Neutrophil (primary cell): ENCODE measurements around the gene EYA2.
"Not testable (repeated sequence)": the region's sequence is repeated elsewhere in the genome, so short reads cannot be mapped to it uniquely, and the experiment has no call there.

ENCODE experiments used
- H3K27ac ChIP-seq: fragments of 200-600 bp; sonication (generic); 2 replicates; pipeline ENCODE4 v1.5.1; 2016; ENCODE audit warnings: mild to moderate bottlenecking, moderate library complexity
- H3K27me3 ChIP-seq: fragments of 200-600 bp; sonication (generic); 2 replicates; pipeline ENCODE4 v1.6.0; 2016; ENCODE audit warnings: mild to moderate bottlenecking
- H3K36me3 ChIP-seq: fragments of 200-600 bp; sonication (generic); 2 replicates; pipeline ENCODE4 v1.5.1; 2017
- H3K4me1 ChIP-seq, 2 experiments: fragments of 200-600 bp in 1 of 2; sonication (generic) in 1 of 2; 1 replicate in 1 of 2; 2 replicates in 1 of 2; pipeline versions ENCODE4 v1.5.1 to v1.6.1; 2013 to 2016; ENCODE audit warnings: low read depth in 1 of 2, low read length in 1 of 2, mild to moderate bottlenecking in 1 of 2, moderate library complexity in 1 of 2; ENCODE audit not compliant: control insufficient read depth in 1 of 2, insufficient read depth in 1 of 2
- H3K4me3 ChIP-seq, 2 experiments: fragments of 200-600 bp in 1 of 2; sonication (generic) in 1 of 2; 1 replicate in 1 of 2; 2 replicates in 1 of 2; pipeline ENCODE4 v1.5.1; 2013 to 2016; ENCODE audit warnings: low read depth in 1 of 2, low read length in 1 of 2, mild to moderate bottlenecking in 1 of 2, moderate library complexity in 1 of 2
- H3K9me3 ChIP-seq: fragments of 200-600 bp; sonication (generic); 2 replicates; pipeline ENCODE4 v1.5.1; 2016
- TF ChIP-seq, protein P1 (sequence below): fragments of 200-600 bp; sonication (generic); IDR thresholded peaks from 2 replicates; pipeline ENCODE4 v1.5.1; 2016; ENCODE audit warnings: antibody characterized with exemption

EYA2 gene

DNA sequence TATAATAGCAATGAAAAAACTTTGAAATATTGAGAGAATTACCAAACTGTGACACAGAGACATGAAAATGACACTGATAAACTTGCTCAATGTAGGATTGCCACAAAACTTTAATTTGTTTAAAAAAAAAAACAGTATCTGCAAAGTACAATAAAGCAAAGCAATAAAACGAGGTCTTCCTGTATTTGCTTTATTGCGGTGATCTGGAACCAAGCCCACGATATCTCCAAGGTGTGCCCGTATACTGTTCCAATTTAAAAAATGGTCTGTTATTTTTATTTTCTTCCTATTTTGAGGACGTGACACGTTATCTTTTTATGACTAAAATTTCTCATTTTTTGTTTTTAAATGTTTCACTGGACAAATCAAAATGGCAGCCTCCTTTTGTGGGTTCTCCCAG, 25.5 kb downstream of the EYA2 start:
- H3K4me3 ChIP-seq = no peak overlapping the region
- H3K9me3 ChIP-seq = no peaks in the 10 kb centered on the region
- TF ChIP-seq, protein P1, sequence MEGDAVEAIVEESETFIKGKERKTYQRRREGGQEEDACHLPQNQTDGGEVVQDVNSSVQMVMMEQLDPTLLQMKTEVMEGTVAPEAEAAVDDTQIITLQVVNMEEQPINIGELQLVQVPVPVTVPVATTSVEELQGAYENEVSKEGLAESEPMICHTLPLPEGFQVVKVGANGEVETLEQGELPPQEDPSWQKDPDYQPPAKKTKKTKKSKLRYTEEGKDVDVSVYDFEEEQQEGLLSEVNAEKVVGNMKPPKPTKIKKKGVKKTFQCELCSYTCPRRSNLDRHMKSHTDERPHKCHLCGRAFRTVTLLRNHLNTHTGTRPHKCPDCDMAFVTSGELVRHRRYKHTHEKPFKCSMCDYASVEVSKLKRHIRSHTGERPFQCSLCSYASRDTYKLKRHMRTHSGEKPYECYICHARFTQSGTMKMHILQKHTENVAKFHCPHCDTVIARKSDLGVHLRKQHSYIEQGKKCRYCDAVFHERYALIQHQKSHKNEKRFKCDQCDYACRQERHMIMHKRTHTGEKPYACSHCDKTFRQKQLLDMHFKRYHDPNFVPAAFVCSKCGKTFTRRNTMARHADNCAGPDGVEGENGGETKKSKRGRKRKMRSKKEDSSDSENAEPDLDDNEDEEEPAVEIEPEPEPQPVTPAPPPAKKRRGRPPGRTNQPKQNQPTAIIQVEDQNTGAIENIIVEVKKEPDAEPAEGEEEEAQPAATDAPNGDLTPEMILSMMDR = no peak
- H3K27ac ChIP-seq = no peak overlapping the region
- no peaks in the 10 kb centered on the region for H3K4me1 ChIP-seq
- H3K36me3 ChIP-seq = no peaks in the 10 kb centered on the region
- H3K27me3 ChIP-seq = no peaks in the 10 kb centered on the region

DNA sequence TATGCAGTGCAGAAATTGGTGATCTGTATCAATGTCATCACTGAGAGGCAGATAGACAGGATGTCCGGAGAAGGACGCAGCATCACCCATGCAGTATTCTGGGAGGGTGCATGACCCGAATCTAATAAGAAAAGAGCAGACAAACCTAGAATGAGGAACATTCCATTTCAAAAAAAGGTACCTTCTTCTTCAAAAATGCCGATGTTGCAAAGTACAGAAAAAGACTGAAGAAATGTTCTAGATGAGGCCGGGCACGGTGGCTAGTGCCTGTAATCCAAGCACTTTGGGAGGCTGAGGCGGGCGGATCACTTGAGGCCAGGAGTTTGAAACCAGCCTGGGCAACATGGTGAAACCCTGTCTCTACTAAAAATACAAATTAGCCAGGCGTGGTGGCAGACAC, 28.2 kb downstream of the EYA2 start:
- not testable (repeated sequence) for H3K4me1 ChIP-seq, H3K27me3 ChIP-seq, H3K27ac ChIP-seq, H3K4me3 ChIP-seq, H3K9me3 ChIP-seq, H3K36me3 ChIP-seq

DNA sequence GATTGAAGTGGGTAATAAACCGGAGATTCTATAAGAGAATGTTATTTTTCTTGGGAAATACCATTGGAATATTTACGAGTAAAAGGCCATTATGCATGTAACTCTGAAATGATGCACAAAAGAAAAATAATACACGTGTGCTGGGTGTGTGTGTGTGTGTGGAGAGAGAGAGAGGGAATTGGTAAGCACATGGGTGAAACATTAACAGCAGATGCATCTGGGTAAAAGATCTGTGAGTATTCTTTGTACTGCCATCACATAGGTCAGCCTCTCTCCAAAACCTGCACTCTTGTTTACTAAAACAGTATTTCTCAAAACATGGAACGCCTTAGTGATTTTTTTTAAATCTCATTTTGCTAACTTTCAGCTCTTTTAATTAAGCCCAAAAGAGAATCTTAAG, 28.9 kb downstream of the EYA2 start:
- Histone ChIP-seq H3K27me3 (peaks cover 8% of the 10 kb centered on the region), H3K36me3 (no peaks in the 10 kb centered on the region), H3K4me3 (no peak overlapping the region), H3K9me3 (no peaks in the 10 kb centered on the region), H3K4me1 (no peaks in the 10 kb centered on the region), H3K27ac (no peak overlapping the region)
- TF ChIP-seq, protein P1 = no peak

DNA sequence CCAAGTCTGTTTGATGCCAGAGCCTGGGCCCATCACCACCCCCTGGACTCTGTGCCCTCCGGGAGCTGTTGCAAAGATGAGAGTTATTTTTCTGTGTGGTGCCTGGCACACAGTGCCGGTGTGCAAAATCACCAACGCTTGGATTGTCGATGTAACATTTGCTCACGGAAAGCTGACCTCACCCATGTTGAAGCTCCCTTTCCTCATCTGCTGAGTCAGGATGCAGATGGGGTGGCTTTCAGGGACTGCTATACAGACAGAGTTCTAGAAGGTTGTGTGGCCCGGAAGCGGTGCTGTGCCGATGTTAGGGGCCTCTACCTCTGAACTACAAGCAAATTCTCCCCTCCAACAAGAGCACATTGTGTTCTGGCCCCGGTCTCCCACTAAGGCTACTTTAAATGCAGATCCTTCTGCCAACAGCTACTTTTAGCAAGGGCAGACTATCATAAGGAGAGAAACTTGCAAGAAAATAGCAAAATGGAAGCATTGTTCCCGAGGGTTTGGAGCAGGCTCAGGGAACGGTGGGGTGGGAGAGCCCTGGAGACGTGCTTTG, 34.0 kb downstream of the EYA2 start:
- no peaks in the 10 kb centered on the region for H3K9me3 ChIP-seq
- no peak overlapping the region for H3K27ac ChIP-seq
- no peak overlapping the region for H3K4me3 ChIP-seq
- H3K4me1 ChIP-seq = no peaks in the 10 kb centered on the region
- H3K36me3 ChIP-seq = no peaks in the 10 kb centered on the region
- TF ChIP-seq, protein P1 = no peak
- H3K27me3 ChIP-seq = peaks cover 31% of the 10 kb centered on the region

DNA sequence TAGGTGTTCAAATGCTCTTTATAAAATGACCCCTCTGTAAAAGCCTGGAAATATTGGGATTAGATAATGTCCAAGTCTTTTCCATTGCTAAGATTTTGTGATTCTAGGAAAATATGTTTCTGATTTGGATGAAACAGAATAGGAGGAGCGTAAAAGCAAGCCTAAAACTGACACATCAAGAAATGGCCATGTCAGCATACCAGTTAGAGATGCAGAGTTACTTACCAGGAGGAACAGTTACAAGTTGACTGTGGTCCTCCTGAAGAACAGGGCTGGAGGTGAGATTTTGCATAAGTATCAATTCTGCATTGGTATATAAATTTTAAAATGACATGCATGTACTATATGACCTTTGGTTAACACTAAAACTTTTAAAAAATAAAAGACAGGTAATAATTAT, 35.3 kb downstream of the EYA2 start:
- no peak overlapping the region for H3K27ac ChIP-seq
- peaks cover 31% of the 10 kb centered on the region for H3K27me3 ChIP-seq
- TF ChIP-seq, protein P1 = no peak
- H3K9me3 ChIP-seq = no peaks in the 10 kb centered on the region
- no peaks in the 10 kb centered on the region for H3K4me1 ChIP-seq
- no peak overlapping the region for H3K4me3 ChIP-seq
- no peaks in the 10 kb centered on the region for H3K36me3 ChIP-seq

DNA sequence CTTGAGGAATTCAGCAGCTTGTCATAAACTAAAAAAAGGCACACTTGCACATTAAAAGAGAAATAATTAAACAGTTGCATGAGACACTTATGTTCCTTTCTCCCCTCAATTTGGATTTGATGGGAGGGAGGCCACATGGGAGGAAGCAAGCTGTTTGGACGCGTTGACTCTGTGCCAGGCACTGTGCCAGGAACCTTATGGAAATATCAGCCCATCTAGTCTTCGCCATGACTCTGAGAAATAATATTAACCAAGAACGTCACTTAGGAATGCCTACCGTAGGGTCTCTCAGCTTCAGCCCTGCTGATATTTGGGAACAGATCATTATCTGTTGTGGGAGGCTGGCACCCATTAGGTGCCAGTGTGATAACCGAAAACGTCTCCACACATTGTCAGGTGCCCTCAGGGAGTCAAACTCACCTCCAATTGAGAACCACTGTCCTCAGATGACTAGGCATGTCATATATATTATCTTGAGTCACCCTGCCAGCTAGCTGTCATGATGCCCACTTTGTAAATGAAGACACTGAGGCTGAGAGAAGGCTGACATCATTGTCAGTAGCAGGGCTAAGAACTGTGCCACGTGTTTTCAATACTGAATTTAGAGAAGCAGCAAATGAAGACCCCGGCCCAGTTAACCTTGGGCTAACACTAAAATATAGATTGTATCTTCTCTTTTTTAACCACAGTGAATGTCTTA, 36.1 kb downstream of the EYA2 start:
- TF ChIP-seq, protein P1 = no peak
- H3K4me1 ChIP-seq = no peaks in the 10 kb centered on the region
- H3K27ac ChIP-seq = no peak overlapping the region
- H3K9me3 ChIP-seq = no peaks in the 10 kb centered on the region
- peaks cover 31% of the 10 kb centered on the region for H3K27me3 ChIP-seq
- no peaks in the 10 kb centered on the region for H3K36me3 ChIP-seq
- no peak overlapping the region for H3K4me3 ChIP-seq
